Gastroesophageal sphincter (tissue), 3 donors: Measurements from ENCODE around the gene ESR2.

Experiments used
- CTCF ChIP-seq, 4 experiments: fragments of 200-600 bp in 2 of 4; fragments of 450-650 bp in 2 of 4; sonication (generic) in 1 of 4; IDR thresholded peaks; one replicate each; pipeline ENCODE4 v1.5.1; 2017 to 2019; ENCODE audit warnings: antibody characterized with exemption in 4 of 4, mild to moderate bottlenecking in 2 of 4, moderate library complexity in 2 of 4
- EP300 ChIP-seq: sonication (generic); formaldehyde crosslinking; IDR thresholded peaks from one replicate; pipeline ENCODE4 v1.6.1; 2017; ENCODE audit warnings: antibody characterized with exemption, mild to moderate bottlenecking
- POLR2A ChIP-seq, 2 donors: fragments of 450-650 bp; IDR thresholded peaks; one replicate each; pipeline ENCODE4 v1.6.1; 2017; ENCODE audit warnings: antibody characterized with exemption in 2 of 2, mild to moderate bottlenecking in 2 of 2, moderate library complexity in 1 of 2
- POLR2AphosphoS5 ChIP-seq: sonication (generic); formaldehyde crosslinking; IDR thresholded peaks from one replicate; pipeline ENCODE4 v1.6.1; 2017; ENCODE audit warnings: antibody characterized with exemption

GRCh38 chr14:64272019-64272418, 22.2 kb downstream of the ESR2 start:
- no peak for TF ChIP-seq CTCF (IDR thresholded peaks at IDR 0.05)
- no peak for TF ChIP-seq POLR2A (IDR thresholded peaks at IDR 0.05)
- TF ChIP-seq POLR2AphosphoS5: no peak
- TF ChIP-seq EP300: no peak
